HG02884 (cell line): ENCODE measurements around the gene FBLN2.

Experiments used
- ATAC-seq: cut with Tn5 transposase; IDR thresholded peaks from one replicate; pipeline ENCODE4 v1.9.1; 2021; ENCODE audit warnings: mild to moderate bottlenecking, moderate library complexity; ENCODE audit not compliant: unreplicated experiment

Gene FBLN2

DNA sequence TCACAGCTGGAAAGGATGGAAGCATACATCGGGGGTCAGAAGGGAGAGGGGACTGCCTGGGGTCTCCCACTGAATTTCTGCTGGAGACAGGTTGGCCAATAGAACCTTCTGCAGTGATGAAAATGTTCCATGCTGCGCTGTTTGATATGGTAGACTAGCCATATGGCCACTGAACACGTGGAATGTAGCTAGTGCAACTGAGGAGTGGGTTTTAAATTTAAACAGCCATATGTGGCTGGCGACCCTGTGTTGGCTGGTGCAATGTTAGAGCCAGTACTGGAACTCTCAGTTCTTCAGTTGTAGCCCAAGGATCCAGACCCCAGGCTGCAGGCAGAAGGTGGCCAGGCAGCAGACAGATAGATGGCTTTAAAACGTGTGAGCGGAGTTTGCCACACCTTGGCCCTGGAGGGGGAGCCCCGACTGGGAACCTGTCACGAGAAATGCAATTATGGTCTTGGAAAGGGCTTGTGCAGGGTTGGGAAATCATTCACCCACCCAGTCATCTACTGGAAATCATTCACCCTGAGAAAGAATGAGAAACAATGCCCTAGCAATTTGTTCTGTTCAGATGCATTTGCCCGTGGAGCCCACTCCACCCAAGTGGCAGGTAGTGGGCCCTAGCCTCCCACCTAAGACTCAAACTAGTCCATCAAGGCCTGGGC, 127.6 kb downstream of the FBLN2 start:
- ATAC-seq, result no peak

DNA sequence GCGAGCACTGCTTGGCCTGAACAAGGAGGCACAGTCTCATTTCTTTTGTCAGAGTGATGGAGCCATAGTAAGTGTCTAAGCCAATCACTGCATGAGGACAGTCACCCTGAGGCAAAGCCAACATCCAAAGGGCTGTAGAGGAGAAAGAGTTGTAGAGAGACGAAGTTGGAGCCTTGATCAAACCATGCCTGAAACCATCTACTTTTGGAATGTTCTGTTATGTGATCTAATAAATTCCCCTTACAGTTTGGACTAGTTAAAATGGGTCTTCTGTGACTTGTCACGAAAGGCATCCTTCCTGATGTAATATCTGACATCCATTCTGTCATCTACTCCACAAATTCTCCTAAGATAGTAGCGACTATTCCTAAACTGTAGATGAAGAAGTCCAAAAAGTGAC, 128.3 kb downstream of the FBLN2 start:
- ATAC-seq, result no peak

DNA sequence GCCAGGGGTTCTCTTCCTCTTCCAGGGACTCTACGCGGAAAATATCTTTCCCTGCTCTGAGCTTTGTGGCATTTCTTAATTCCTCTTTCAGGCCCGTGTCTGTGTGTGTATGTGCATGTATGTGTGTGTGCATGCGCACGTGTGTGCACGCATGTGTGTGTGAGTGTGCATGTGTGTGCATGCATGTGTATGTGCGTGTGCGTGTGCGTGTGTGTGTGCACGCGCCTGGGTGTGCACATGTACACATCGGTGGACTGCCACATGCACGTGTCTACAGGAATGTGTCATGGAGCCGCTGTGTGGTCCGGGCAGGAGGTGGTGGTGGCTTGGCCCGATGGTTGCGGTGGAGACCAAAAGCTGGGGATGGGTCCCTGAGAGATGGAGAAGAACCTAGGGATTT, 133.0 kb downstream of the FBLN2 start:
- no peak for ATAC-seq

DNA sequence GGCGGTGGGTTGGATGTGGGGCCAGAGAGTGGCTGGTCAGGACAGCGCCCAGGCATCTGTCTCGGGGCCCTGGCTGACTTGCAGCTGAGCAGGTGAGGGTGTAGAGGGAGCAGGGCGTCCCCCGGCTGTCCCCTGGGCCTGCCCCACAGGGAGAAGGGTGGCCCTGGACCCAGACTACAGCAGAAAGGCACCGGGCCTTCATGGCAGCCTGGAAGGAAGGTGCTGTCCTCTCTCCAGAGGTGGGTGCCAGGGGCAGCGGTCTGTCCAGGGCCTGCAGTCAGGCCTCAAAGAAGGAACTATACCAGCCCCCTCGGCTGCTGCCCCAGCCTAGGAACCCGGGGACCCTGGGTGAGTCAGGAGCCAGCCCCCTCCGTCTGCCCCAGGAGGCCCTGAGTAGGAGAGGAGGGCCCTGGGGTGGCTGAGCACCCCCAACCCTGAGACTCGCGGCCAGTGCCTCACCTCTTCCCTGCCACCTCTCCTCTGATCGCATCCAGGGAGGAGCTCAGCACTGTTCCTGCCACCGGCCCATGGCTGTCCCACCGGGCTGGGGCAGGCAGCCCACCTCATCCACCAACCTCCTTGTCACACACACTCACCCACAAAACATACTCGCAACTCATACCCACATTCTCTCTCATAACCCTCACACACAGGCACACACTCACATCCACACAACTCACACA, 133.5 kb downstream of the FBLN2 start:
- ATAC-seq, result no peak

DNA sequence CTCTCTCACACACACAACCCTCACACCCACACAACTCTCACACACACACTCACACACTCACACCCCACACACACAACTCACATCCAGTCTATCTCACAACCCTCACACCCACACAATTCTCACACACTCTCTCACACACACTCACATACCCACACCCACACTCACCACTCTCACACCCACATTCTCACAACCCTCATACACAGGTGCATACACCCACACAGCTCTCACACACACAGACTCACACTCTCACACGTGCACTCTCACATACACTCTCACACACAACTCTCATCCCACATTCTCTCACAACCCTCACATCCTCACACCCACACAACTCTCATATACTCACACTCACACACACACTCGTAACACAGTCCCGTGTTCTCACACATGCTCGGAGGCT, 134.4 kb downstream of the FBLN2 start:
- no peak for ATAC-seq

DNA sequence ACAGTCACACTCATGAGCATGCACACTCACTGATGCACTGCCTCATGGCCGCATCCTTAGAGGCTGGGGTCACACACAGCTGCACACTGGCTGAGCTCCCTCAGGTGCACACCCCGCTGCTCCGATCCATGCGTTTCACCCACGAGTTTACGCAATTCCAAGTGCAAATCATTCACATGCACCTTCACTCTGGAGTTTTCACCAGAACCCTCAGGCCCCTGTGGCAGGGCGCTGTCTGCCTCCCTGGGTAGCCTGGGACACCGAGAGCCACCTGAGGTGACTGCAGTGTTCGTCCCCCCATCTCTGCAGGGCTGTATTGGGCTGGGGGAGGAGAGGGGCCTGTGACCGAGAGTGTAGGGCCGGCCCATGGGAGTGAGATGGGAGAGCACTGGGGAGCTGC, 134.8 kb downstream of the FBLN2 start:
- no peak for ATAC-seq

DNA sequence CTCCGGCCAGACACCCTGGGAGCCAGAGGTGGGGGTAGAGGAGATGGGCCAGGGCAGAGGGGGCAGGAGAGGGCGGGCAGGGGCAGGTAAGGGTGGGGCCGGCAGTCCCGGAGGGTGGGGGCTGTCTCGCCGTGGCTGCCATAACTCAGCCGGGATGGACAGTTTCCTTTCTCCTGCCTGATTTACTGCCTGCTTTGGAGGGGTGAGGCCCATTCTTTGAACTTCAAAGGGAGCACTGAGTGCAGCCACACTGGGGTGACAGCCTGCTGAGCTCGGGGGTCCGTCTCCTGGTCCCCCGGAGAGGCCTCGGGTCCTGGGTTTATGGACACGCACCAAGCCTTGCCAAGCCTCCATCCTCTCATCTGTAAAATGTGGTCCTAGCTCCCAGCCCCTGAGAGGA, 135.4 kb downstream of the FBLN2 start:
- no peak for ATAC-seq

DNA sequence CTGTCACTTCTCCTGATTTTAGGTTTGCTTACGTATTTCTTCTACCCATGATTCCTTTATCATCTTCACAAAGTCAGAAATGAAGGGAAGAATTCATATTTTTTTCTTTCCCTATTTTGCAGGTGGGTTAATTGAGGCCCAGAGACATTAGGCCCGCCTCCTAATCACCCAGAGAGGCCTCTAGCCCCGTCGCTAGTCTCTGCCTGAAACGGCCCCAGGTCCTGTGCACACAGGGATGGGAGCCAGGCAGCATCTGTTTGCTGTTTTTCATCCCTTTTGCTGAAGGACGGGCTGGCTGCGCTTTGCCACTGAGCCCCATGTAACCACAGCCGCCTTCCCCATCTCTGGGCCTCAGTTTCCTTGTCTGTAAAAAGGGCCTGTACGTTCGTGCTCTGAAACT, 135.9 kb downstream of the FBLN2 start:
- no peak for ATAC-seq

DNA sequence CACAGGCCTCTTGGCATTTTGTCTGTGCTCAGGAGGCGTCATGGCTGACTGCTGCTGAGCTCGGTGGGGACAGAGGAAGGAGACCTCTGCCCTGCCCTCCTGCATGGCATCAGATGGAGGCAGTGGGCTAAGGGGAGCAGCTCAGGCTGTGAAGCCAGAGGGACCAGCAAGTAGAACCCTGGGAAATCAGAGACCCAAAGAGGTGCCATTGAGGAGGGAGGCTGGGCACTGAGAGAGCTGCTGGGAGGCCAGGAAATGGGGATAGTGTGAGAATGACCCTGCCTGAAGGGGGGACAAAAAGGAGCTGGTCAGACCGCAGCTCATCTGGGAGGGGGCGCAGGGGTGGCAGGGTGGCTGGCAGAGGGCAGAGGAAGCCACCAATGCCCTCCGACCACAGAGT, 136.8 kb downstream of the FBLN2 start:
- ATAC-seq, result no peak

DNA sequence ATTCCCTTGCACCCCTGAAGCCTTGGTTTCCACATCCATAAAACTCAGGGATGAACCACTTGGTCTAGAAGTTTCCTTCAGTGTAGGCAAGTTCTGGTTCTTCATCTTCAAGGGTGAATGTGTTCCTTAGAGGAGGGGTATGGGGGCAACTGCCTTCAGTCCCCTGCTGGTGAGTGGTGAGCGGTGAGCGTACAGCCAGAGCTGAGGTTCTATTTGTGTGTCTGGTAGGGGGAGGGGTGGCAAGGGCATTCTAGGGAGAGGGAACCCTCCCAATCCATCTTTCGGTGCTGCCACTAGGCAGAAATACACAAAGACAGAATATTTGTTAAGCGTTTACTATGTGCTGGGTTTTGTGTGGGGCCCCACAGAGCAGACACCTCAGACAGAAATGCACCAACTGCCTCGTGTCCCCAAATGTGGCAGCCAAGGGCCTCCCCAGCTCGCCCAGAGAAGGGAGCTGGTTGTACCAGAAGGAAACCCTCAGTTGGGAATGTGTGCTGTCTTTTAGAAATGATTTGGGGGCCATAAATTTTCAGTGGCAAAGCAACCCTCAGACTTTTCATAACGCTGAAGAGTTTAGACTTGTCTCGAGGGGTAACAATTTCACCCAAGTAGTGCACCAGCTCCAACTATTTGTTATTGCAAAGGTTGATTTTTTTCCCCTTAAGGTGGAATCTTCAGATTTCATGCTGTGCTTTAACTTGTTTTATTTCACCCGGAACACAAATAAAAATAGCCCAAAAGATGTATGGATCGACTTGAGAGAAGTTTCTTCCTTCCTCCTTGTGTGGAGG, 137.6 kb downstream of the FBLN2 start:
- no peak for ATAC-seq

DNA sequence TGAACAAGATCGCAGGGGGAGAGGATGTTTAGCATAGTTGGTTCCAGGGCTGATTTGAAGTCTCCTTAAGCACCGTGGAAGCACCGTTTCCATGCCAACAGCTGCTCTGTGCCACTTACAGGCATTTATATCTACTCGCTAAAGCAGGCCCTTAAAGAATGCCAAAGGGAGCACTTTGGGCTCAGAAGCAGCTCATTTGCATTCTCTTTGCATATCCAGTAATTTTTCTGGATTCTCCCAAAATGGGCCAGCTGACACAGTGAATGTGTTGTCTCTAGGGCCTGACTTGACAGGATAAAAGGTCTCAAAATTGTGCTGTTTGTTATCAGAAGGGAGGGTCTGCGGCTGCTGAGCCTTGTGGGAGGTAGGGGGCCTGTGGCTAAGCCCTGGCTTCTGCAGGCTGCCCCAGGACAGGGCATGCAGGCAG, 138.6 kb downstream of the FBLN2 start:
- no peak for ATAC-seq
